Heart left ventricle (tissue), 16 donors: ENCODE data around the gene SMTNL2. TPM values are rescaled to one million over a fixed set of nuclear protein-coding genes. Genes with fewer than 3 reads are reported as not detected.
A peak's percentile ranks its signal among the peaks of the same experiment; 100 is the strongest.

ENCODE experiments used
- ATAC-seq, 4 donors: fragments of 200-7000 bp; cut with Tn5 transposase; one replicate each; pipeline ENCODE4 v1.9.1; 2020 to 2022; ENCODE audit warnings: moderate library complexity in 4 of 4, mild to moderate bottlenecking in 3 of 4, moderate number of reproducible peaks in 1 of 4
- DNase-seq, 5 donors: peaks; one replicate each; pipeline ENCODE4 v3.0.0-alpha.2; 2020
- H3K27ac ChIP-seq, 12 donors: fragments of 200-600 bp; sonication (generic) in 4 of 12; one replicate each; pipeline versions ENCODE4 v1.5.0 to v1.8.0; 2016 to 2022; ENCODE audit warnings: mild to moderate bottlenecking in 2 of 12
- H3K27me3 ChIP-seq, 9 donors: fragments of 200-600 bp; sonication (generic) in 2 of 9; one replicate each; pipeline versions ENCODE4 v1.5.1 to v1.8.0; 2016 to 2022; ENCODE audit warnings: mild to moderate bottlenecking in 3 of 9
- H3K36me3 ChIP-seq, 9 donors: fragments of 200-600 bp; sonication (generic) in 2 of 9; one replicate each; pipeline versions ENCODE4 v1.5.0 to v1.8.0; 2018 to 2022; ENCODE audit warnings: mild to moderate bottlenecking in 2 of 9
- H3K4me1 ChIP-seq, 12 donors: fragments of 200-600 bp; sonication (generic) in 4 of 12; one replicate each; pipeline versions ENCODE4 v1.5.0 to v1.8.0; 2016 to 2022; ENCODE audit warnings: mild to moderate bottlenecking in 3 of 12
- H3K4me3 ChIP-seq, 12 donors: fragments of 200-600 bp; sonication (generic) in 4 of 12; one replicate each; pipeline versions ENCODE4 v1.5.0 to v1.8.0; 2017 to 2022; ENCODE audit warnings: mild to moderate bottlenecking in 9 of 12, moderate library complexity in 4 of 12
- H3K9me3 ChIP-seq, 12 donors: fragments of 200-600 bp; sonication (generic) in 4 of 12; one replicate each; pipeline versions ENCODE4 v1.5.0 to v1.8.0; 2016 to 2022; ENCODE audit warnings: mild to moderate bottlenecking in 1 of 12
- CTCF ChIP-seq, 12 donors: fragments of 200-600 bp; sonication (generic) in 4 of 12; IDR thresholded peaks; one replicate each; pipeline versions ENCODE4 v1.5.0 to v1.8.0; 2018 to 2022; ENCODE audit warnings: antibody characterized with exemption in 12 of 12, mild to moderate bottlenecking in 5 of 12
- POLR2A ChIP-seq, 2 donors: fragments of 450-650 bp; IDR thresholded peaks; one replicate each; pipeline ENCODE4 v1.6.1; 2017; ENCODE audit warnings: antibody characterized with exemption in 2 of 2, mild to moderate bottlenecking in 2 of 2, moderate library complexity in 2 of 2
- WGBS, 4 donors: extraction: QIAGEN DNeasy Blood & Tissue Kit in 2 of 4; methylation state at CpG; one replicate each; pipeline versions ENCODE4 v1.1.5 to v1.1.7; 2013 to 2018; 5-methylcytosine and 5-hydroxymethylcytosine counted together
- intact Hi-C, 10 donors: fragments of 100-400 bp; cut with DNase I; formaldehyde crosslinking; loops; one replicate each; pipeline versions ENCODE4 v1.11.1 to v1.14.2; 2022
- polyA plus RNA-seq, 2 donors: library from polyadenylated mRNA; stranded (reverse); fragments of 200-250 nt; gene quantifications; one replicate each; pipeline ENCODE4 v1.2.3, GENCODE V29; 2013
- total RNA-seq, 9 donors: library from RNA; depleted of rRNA in 2 of 9; stranded (reverse); fragments of >200 nt in 2 of 9; fragmentation: NEBNext Ultra II Directional in 3 of 9; extraction: Animal tissue kit (Norgen Biotek cat#: 25700) in 3 of 9; gene quantifications; one replicate each; pipeline versions ENCODE4 v1.1.0 to v1.2.4, GENCODE V29; 2016 to 2023
- donor health status: ischemic (EF 13 %, LVEDD 7.1; RV severe dilation, severe dysfunction).
- donor health status: healthy with polysubstance abuse.
- donor health status: DM: no; HTN: yes; CAD: no.
- donor health status: DM: no; HTN: no; CAD: no.
- donor health status: ischemic (EF 25% LVEDD 6.9; RV normal size, moderate dysfunction).
- donor health status: ischemic (EF 25% LVEDD 5.7; RV mildly dilated, moderate dysfunction).
- donor health status: healthy.
- donor health status: DM: yes; HTN: yes; CAD: no.
- donor health status: ischemic (EF 35%, LVEDD 5.7; RV mildly dilated, moderate dysfunction).
- donor health status: nonischemic (EF 11% LVEDD 7.7; RV severe dilation, severe dysfunction).
- donor health status: DM: yes; HTN: yes; CAD: no.
- donor health status: PGD.
- donor health status: ischemic (EF 29% LVEDD 5.4; RV normal size, mild dysfunction).
- donor health status: nonischemic (EF 23%, LVEDD 6.1; RV moderate dilation, normal function).

The SMTNL2 gene
- total and polyA plus RNA-seq, 11 donors, result 2.1 to 47.5 (median 15.6) TPM

- peak overlapping the region in 7 of 12 donors; percentile 13 to 57 (median 43) for H3K27ac ChIP-seq
- H3K4me3 ChIP-seq, result no peak overlapping the region
- 34 to 49% (median 42%) methylated on average over 7 of the region's 7 CpGs for WGBS, 4 donors
- peaks cover 0 to 15% (median 2%) of the 10 kb centered on the region in 12 donors for H3K4me1 ChIP-seq
- TF ChIP-seq CTCF (IDR thresholded peaks at IDR 0.05), result no peak
- intact Hi-C loops, result no loop called here
- no peaks in the 10 kb centered on the region for H3K9me3 ChIP-seq
- peak; percentile 71 to 93 (median 92) for ATAC-seq
- H3K27me3 ChIP-seq, result no peaks in the 10 kb centered on the region
- DNase-seq, result peak in 4 of 5 donors; percentile 51 to 86 (median 75)
- no peaks in the 10 kb centered on the region for H3K36me3 ChIP-seq
Observed at GRCh38 chr17:4573669-4574068, 10.7 kb upstream of the SMTNL2 start.

GRCh38 chr17:4574448-4575045 lies 9.8 kb upstream of the SMTNL2 start:
- Histone ChIP-seq H3K27me3 (no peaks in the 10 kb centered on the region), H3K4me3 (no peak overlapping the region), H3K9me3 (no peaks in the 10 kb centered on the region), H3K36me3 (no peaks in the 10 kb centered on the region), H3K4me1 (peaks cover 0 to 15% (median 2%) of the 10 kb centered on the region in 12 donors), H3K27ac (no peak overlapping the region)
- DNase-seq (peak in 1 of 5 donors; percentile 8), ATAC-seq (no peak)
- no peak for TF ChIP-seq CTCF (IDR thresholded peaks at IDR 0.05)
- TF ChIP-seq POLR2A (IDR thresholded peaks at IDR 0.05), result no peak
- 95 to 97% (median 97%) methylated on average over 9 of the region's 9 CpGs for WGBS, 4 donors
- intact Hi-C loops, result no loop called here

DNA sequence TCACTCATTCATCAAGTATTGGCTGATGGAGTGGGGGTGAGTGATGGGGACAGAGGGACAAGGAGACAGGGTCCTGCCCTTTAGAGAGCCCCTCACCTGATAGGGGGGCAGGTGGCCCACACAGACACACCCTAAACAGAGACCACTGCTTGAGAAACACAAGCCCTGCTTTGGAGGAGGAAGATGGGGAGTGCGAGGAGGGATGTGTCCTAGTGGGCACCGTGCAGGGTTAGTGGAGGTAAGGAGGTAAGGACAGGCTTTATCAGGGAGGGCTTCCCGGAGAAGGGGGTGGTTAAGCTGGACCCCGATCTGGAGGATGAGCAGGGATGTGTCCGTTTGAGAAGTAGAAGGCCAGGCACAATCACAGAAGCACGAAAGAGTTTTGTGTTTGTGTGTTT lies 8.2 kb upstream of the SMTNL2 start:
- Histone ChIP-seq H3K4me1 (peaks cover 0 to 15% (median 2%) of the 10 kb centered on the region in 12 donors), H3K27me3 (no peaks in the 10 kb centered on the region), H3K4me3 (no peak overlapping the region), H3K27ac (peak overlapping the region in 1 of 12 donors; percentile 6), H3K9me3 (no peaks in the 10 kb centered on the region), H3K36me3 (no peaks in the 10 kb centered on the region)
- intact Hi-C loops, result no loop called here
- WGBS, 4 donors, result 75 to 86% (median 81%) methylated on average over 6 of the region's 6 CpGs
- ATAC-seq (no peak), DNase-seq (peak in 1 of 5 donors; percentile 8)
- TF ChIP-seq POLR2A (IDR thresholded peaks at IDR 0.05) (no peak), CTCF (IDR thresholded peaks at IDR 0.05) (no peak)

DNA sequence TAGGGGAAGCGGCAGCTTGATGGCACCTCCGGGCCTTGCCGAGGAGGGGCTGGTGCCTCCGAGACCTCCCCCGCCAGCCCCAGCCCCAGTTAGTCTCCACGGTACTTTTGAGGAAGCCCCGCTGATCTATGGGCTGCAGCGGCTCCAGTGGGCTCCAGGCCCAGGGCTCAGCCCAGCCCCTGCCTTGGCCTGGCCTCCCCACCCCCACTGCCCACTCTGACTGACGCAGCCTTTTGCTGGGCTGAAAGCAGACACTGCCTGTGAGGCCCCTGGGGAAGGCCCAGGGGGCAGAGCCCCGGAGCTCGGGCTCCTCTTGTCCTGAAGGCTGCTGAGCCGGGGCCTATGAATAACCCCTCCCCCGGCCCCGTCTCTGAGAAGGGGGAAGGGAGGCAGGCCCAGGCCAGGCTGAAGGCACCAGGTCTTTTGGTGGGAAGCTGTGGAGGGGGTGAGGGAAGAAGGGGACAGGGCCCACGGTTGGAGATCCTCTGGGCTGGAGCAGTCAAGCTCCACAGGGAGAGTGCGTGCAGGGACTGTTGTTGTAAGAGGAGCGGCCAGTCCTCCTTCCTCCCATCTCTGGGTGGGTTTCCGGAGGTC lies 7.5 kb upstream of the SMTNL2 start:
- Histone ChIP-seq H3K4me3 (no peak overlapping the region), H3K36me3 (no peaks in the 10 kb centered on the region), H3K4me1 (peaks cover 0 to 15% (median 2%) of the 10 kb centered on the region in 12 donors), H3K9me3 (no peaks in the 10 kb centered on the region), H3K27me3 (peaks cover 0 to 4% (median 0%) of the 10 kb centered on the region in 9 donors), H3K27ac (no peak overlapping the region)
- DNase-seq (peak in 1 of 5 donors; percentile 18), ATAC-seq (peak in 1 of 4 donors; percentile 33)
- intact Hi-C loops, result no loop called here
- 44 to 66% (median 64%) methylated on average over 11 to 18 of the region's 18 CpGs for WGBS, 4 donors
- TF ChIP-seq POLR2A (IDR thresholded peaks at IDR 0.05), result no peak
- TF ChIP-seq CTCF (IDR thresholded peaks at IDR 0.05), result no peak
